ENCODE results near the gene FZD1.

Gene FZD1

DNA sequence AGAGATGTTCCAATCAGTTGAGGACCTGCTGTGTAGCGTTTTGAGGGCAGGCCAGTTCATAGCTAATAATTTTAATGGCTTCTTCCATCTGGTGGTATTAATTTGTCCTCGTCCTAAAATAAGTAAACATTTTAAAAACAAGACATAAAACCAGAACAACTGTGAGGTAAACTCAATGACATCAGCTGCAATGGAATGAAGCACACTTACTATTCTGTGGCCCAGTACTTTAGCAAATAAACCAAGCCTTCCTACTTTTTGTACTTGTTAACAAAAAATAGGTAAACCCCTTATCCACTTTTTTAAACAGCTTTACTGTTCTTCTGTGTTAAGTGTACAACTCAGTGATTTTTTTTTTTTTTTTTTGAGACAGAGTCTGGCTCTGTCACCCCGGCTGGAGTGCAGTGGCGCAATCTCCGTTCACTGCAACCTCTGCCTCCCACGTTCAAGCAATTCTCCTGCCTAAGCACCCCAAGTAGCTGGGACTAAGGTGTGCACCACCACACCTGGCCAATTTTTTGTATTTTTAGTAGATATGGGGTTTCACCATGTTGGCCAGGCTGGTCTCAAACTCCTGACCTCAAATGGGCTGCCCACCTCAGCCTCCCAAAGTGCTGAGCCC lies 28.9 kb upstream of the FZD1 start:
- TF ChIP-seq, protein P1, sequence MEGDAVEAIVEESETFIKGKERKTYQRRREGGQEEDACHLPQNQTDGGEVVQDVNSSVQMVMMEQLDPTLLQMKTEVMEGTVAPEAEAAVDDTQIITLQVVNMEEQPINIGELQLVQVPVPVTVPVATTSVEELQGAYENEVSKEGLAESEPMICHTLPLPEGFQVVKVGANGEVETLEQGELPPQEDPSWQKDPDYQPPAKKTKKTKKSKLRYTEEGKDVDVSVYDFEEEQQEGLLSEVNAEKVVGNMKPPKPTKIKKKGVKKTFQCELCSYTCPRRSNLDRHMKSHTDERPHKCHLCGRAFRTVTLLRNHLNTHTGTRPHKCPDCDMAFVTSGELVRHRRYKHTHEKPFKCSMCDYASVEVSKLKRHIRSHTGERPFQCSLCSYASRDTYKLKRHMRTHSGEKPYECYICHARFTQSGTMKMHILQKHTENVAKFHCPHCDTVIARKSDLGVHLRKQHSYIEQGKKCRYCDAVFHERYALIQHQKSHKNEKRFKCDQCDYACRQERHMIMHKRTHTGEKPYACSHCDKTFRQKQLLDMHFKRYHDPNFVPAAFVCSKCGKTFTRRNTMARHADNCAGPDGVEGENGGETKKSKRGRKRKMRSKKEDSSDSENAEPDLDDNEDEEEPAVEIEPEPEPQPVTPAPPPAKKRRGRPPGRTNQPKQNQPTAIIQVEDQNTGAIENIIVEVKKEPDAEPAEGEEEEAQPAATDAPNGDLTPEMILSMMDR (IDR thresholded peaks at IDR 0.05) = no peak

DNA sequence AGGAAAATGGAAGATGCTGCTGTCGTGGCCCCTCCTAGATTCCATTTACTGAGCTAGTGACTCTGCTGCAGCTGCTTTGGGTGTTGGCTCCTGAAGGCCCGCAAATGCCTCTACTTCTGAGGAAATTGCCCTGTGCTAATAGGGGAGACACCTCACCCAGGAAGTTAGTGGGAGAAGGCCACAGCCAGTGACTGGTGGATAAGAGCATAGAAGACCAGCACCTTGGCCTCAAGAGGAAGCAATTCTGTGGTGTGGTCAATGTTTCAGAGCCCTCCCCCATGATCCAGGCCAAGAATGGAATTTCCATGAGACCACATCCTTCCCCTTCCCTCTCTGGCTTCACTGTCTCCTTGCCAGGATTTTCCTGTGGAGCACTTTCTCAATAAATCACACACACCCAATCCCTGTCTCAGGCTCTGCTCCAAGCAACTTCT lies 25.0 kb upstream of the FZD1 start:
- TF ChIP-seq, protein P1 (IDR thresholded peaks at IDR 0.05) = no peak

DNA sequence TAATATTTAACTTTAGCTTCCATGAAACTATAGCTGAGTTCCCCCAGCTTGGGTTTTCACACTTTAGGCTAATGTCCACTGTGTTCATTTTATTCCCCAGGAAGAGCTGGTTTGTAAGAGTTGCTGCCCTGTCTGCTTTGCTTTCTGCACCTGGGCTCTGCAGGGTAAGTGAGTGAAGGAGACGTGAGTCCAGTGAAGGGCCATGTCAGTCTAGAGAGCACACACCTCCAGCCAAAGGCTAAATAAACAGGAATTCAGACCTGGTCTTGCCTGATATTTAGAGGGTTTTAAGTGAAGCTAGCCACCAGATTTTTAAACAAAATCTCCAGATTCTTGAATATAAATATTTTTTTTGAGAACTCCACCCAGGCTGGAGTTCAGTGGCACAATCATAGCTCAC lies 24.5 kb upstream of the FZD1 start:
- TF ChIP-seq, protein P1 (IDR thresholded peaks at IDR 0.05) = no peak

DNA sequence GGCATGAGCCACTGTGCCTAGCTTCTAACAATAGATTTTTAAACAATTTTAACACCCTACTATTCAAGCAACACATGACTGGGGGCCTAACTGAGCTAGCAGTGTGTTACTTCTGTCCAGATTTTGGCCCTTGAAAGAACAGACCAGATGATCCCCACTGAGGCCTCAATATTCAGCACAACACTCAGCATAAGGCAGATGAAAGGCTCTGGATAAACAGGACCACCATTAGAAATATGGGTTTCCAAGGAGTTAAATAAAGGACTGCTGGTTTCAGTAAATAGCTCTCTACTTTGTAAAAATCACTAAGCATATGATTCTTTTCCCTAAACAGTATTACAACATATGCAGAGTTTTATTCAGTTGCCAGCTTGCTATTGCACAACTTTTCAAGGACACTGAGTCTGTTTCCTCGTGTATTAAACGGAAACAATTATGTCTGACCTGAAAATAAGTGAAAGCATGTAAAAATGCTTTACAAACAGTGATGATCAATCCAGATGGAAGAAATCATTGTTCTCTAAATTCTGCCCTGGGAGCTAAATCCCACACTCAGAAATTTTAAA lies 23.8 kb upstream of the FZD1 start:
- TF ChIP-seq, protein P1 (IDR thresholded peaks at IDR 0.05) = no peak

DNA sequence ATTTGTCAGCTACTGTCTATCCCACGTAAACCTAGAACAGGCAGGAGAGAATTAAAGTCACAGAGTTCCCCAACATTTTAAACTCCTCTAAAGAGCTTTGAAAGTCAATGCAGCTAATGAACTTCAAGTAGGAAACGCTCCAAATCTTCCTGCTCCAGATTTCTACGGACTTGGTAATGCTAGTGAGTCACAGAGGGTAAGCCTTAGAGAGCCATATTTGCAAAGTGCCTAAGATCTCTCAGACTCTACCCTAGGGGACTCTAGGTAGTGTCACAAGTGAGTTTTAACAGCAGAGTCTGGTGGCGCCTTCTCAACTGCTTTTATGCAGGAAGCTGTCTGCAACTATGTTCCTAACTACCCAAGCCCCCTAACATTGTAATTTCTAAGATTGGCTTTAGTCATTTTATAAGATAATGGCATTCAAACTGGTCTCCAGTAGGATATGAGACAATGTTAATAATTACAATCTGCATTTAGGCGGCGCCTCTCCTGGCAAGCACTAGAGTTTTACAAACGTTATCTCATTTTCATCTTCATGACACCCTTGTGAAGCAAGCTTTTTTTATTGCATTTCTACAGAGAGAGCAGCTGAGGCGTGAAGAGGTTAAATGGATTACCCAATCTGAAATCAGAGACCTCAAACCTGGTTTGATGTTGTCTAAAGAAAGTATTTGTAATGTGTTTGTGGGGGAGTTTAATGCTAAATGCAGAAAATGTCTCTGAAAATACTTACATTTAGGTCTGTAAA lies 22.0 kb upstream of the FZD1 start:
- TF ChIP-seq, protein P1 (IDR thresholded peaks at IDR 0.05) = no peak

DNA sequence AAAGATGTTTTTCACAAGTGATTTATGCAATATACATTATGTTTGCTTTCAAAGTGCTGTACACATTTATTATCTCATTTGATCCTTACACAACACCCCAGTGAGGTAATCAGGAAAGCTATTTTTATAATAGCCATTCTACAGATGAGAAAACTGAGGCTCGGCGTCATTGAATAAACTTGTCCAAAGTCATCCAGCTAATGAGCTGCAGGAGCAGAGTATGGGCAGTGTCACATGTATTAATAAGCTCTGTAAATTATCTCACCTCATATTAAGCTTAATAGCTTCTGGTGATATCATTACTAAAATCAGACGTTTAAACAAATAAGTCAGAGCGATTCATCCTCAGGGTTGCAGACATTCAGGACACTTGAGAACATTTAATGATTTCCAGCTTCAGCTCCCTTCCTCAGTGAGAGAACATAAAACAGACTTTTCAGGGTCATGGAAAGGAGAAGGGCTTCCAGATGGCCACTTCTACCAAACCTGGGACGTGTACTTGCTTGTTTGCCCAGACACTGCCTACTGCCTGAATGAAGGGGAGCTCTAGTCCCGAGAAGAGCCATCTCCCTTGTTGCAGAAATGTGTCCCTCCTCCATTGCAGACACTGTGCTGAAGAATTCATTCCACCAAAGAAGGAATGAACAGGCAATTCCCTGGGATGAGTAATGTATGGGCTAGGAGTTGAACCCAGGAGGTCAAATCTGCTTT lies 20.5 kb upstream of the FZD1 start:
- TF ChIP-seq, protein P1 (IDR thresholded peaks at IDR 0.05) = no peak

DNA sequence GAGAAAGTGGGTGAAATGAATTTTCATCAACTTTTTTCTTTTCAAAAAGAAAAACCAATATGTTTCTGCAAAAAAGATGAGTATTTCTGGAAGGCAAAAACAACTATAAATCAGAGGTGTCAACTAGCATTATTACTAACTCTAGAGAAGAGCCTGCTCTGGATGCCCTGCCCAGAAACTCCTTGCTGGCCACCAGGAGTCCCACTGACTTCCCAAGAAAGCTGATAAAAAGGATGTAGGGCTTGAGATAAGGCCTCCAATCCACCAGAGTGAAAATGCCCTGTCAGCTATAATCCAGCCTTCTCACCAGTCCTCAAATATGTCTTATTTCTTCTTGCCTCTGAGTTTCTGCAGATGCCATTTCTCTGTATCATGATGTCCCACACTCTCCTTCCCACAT lies 16.7 kb upstream of the FZD1 start:
- TF ChIP-seq, protein P1 (IDR thresholded peaks at IDR 0.05) = no peak

All from LNCAP (cell line).